Gastroesophageal sphincter (tissue), 3 donors: ENCODE results near the gene HOXA5.

Experiments
- EP300 ChIP-seq: sonication (generic); formaldehyde crosslinking; IDR thresholded peaks from one replicate; pipeline ENCODE4 v1.6.1; 2017; ENCODE audit warnings: antibody characterized with exemption, mild to moderate bottlenecking
- POLR2A ChIP-seq, 2 donors: fragments of 450-650 bp; IDR thresholded peaks; one replicate each; pipeline ENCODE4 v1.6.1; 2017; ENCODE audit warnings: antibody characterized with exemption in 2 of 2, mild to moderate bottlenecking in 2 of 2, moderate library complexity in 1 of 2
- POLR2AphosphoS5 ChIP-seq: sonication (generic); formaldehyde crosslinking; IDR thresholded peaks from one replicate; pipeline ENCODE4 v1.6.1; 2017; ENCODE audit warnings: antibody characterized with exemption
- TF ChIP-seq, protein P1 (sequence below), 4 experiments: fragments of 200-600 bp in 2 of 4; fragments of 450-650 bp in 2 of 4; sonication (generic) in 1 of 4; IDR thresholded peaks; one replicate each; pipeline ENCODE4 v1.5.1; 2017 to 2019; ENCODE audit warnings: antibody characterized with exemption in 4 of 4, mild to moderate bottlenecking in 2 of 4, moderate library complexity in 2 of 4

DNA sequence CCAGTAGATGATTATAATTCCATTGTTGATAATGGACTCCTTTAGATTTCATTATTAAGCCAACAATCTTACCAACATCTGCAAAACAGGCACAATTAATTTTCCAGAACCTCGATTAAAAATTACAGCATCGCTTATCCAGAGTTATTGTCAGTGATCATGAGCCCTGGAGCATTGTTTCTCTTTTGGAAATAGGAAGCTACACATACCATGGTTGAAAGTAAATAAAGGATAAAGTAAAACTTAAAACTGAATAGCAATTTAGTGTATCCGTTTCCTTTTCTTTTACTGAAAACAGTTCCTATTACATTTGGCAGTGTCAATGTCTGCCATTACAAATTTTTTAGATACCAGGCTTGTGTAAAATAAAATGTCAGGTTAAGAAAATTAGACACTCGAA lies 31.1 kb downstream of the HOXA5 start:
- TF ChIP-seq POLR2A (IDR thresholded peaks at IDR 0.05) (no peak), EP300 (no peak), POLR2AphosphoS5 (no peak)
- TF ChIP-seq, protein P1, sequence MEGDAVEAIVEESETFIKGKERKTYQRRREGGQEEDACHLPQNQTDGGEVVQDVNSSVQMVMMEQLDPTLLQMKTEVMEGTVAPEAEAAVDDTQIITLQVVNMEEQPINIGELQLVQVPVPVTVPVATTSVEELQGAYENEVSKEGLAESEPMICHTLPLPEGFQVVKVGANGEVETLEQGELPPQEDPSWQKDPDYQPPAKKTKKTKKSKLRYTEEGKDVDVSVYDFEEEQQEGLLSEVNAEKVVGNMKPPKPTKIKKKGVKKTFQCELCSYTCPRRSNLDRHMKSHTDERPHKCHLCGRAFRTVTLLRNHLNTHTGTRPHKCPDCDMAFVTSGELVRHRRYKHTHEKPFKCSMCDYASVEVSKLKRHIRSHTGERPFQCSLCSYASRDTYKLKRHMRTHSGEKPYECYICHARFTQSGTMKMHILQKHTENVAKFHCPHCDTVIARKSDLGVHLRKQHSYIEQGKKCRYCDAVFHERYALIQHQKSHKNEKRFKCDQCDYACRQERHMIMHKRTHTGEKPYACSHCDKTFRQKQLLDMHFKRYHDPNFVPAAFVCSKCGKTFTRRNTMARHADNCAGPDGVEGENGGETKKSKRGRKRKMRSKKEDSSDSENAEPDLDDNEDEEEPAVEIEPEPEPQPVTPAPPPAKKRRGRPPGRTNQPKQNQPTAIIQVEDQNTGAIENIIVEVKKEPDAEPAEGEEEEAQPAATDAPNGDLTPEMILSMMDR (IDR thresholded peaks at IDR 0.05): no peak
